Left renal cortex interstitium (tissue), 4 donors: ENCODE results near the gene CALML6. TPM values are rescaled to one million over a fixed set of nuclear protein-coding genes. Genes with fewer than 3 reads are reported as not detected.

Experiments used
- DNase-seq, 4 donors: peaks; one replicate each; pipeline ENCODE4 v3.0.0-alpha.2; 2013; ENCODE audit warnings: low read depth in 4 of 4, low spot score in 2 of 4, missing footprints in 1 of 4
- polyA plus RNA-seq, 4 donors: library from polyadenylated mRNA; unstranded; fragments of 120-200 nt; gene quantifications; one replicate each; pipeline ENCODE4 v1.2.1, GENCODE V29; 2013; ENCODE audit not compliant: insufficient read length in 4 of 4

The CALML6 gene
- polyA plus RNA-seq, 4 donors = 0.27 to 1.4 (median 0.70) TPM

GRCh38 chr1:1960480-1961196 lies 45.6 kb downstream of the CALML6 start:
- DNase-seq = no peak

- no peak for DNase-seq
Observed at GRCh38 chr1:1962752-1963151, 47.7 kb downstream of the CALML6 start.

- DNase-seq = no peak
Observed at GRCh38 chr1:1963570-1963969, 48.5 kb downstream of the CALML6 start.

- DNase-seq = no peak
Observed at GRCh38 chr1:1964811-1965210, 49.8 kb downstream of the CALML6 start.

GRCh38 chr1:1965546-1965945 lies 50.5 kb downstream of the CALML6 start:
- no peak for DNase-seq

- DNase-seq = no peak
Observed at GRCh38 chr1:1966071-1966740, 51.1 kb downstream of the CALML6 start.

Other genes starting within 250 kb of the CALML6 start
- 100 to 1,000 TPM in 1 of 4 donors, 10 to 100 TPM in 3; 56.5 to 111 (median 82.2) TPM for gene SLC35E2B, start 222.5 kb upstream of the CALML6 start, polyA plus RNA-seq
- gene CDK11A, start 190.9 kb upstream of the CALML6 start, polyA plus RNA-seq = 10 to 100 TPM; 22.8 to 42.1 (median 32.4) TPM
- gene NADK, start 136.8 kb upstream of the CALML6 start, polyA plus RNA-seq = 10 to 100 TPM; 40.8 to 62.0 (median 50.9) TPM
- 100 to 1,000 TPM; 261 to 315 (median 282) TPM for gene GNB1, start 24.2 kb upstream of the CALML6 start, polyA plus RNA-seq
- 1 to 10 TPM in 3 of 4 donors, under 1 TPM in 1; 0.85 to 2.8 (median 1.5) TPM for gene TMEM52, start 4.0 kb downstream of the CALML6 start, polyA plus RNA-seq
- under 1 TPM; 0.45 to 0.68 (median 0.58) TPM for gene CFAP74, start 88.5 kb downstream of the CALML6 start, polyA plus RNA-seq
- 1 to 10 TPM; 1.4 to 2.2 (median 1.8) TPM for gene GABRD, start 104.1 kb downstream of the CALML6 start, polyA plus RNA-seq
- gene PRKCZ, start 135.2 kb downstream of the CALML6 start, polyA plus RNA-seq = 10 to 100 TPM; 28.9 to 36.1 (median 33.0) TPM